Measurements from ENCODE around the gene TTYH3.

TTYH3 gene

DNA sequence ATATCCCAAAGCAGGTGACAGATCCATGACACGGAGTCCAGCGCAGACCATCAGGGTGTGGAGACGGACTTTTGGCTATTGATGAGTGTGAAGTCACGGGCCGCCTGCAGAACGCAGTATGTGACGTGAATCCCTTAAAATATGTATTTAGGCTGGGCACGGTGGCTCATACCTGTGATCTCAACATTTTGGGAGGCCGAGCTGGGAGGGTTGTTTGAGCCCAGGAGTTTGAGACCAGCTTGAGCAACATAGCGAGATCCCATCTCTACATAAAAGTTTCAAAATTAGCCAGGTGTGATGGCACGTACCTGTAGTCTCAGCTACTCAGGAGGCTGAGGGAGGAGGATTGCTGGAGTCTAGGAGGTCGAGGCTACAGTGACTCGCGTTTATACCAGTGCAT is 54.3 kb downstream of the TTYH3 start:
- Histone ChIP-seq H3K27me3 (ENCODE audit: control insufficient read depth, insufficient read depth, low read length) (peaks cover 4% of the 10 kb centered on the region), H3K4me2 (ENCODE audit: low read length) (no peak overlapping the region), H3K4me1 (no peaks in the 10 kb centered on the region), H3K9me3 (ENCODE audit: control insufficient read depth, low read length) (no peaks in the 10 kb centered on the region), H3K79me2 (no peaks in the 10 kb centered on the region), H2AFZ (no peak overlapping the region), H3K36me3 (ENCODE audit: control insufficient read depth, insufficient read depth, low read length) (no peaks in the 10 kb centered on the region), H3K9ac (no peak overlapping the region), H3K4me3 (ENCODE audit: low read depth, low read length) (no peak overlapping the region), H3K27ac (no peak overlapping the region)
- TF ChIP-seq, protein P1, sequence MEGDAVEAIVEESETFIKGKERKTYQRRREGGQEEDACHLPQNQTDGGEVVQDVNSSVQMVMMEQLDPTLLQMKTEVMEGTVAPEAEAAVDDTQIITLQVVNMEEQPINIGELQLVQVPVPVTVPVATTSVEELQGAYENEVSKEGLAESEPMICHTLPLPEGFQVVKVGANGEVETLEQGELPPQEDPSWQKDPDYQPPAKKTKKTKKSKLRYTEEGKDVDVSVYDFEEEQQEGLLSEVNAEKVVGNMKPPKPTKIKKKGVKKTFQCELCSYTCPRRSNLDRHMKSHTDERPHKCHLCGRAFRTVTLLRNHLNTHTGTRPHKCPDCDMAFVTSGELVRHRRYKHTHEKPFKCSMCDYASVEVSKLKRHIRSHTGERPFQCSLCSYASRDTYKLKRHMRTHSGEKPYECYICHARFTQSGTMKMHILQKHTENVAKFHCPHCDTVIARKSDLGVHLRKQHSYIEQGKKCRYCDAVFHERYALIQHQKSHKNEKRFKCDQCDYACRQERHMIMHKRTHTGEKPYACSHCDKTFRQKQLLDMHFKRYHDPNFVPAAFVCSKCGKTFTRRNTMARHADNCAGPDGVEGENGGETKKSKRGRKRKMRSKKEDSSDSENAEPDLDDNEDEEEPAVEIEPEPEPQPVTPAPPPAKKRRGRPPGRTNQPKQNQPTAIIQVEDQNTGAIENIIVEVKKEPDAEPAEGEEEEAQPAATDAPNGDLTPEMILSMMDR (IDR thresholded peaks at IDR 0.05): no peak

DNA sequence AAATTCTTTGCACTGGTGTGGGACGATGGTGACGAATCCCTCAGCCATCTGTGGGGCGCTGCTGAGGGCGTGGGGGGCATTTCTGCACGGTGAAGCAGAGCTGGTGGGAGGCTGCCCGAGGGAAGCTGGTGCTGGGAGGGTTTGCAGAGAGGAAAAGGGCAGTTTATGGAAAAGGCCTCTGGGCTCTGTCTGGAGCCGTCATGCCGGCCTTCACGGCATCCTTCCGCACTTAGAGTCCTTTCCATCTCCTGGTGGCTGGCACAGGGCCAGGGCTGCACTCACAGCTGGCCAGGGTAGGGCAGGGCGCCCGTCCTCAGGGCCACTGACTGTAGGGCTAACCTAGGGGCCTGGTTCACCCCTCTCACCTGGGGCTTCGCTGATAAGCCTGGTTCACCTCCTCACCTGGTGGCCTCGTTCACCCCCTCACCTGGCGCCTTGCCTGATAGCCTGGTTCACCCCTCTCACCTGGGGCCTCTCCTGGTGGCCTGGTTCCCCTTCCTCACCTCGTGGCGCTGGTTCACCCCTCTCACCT is 55.6 kb downstream of the TTYH3 start:
- H3K79me2 ChIP-seq: no peaks in the 10 kb centered on the region
- H3K36me3 ChIP-seq (ENCODE audit: control insufficient read depth, insufficient read depth, low read length): no peaks in the 10 kb centered on the region
- H3K9ac ChIP-seq: no peak overlapping the region
- H3K9me3 ChIP-seq (ENCODE audit: control insufficient read depth, low read length): no peaks in the 10 kb centered on the region
- TF ChIP-seq, protein P1 (IDR thresholded peaks at IDR 0.05): no peak
- H3K4me3 ChIP-seq (ENCODE audit: low read depth, low read length): no peak overlapping the region
- no peaks in the 10 kb centered on the region for H3K4me1 ChIP-seq
- H2AFZ ChIP-seq: no peak overlapping the region
- H3K27me3 ChIP-seq (ENCODE audit: control insufficient read depth, insufficient read depth, low read length): peaks cover 4% of the 10 kb centered on the region
- H3K27ac ChIP-seq: no peak overlapping the region
- no peak overlapping the region for H3K4me2 ChIP-seq (ENCODE audit: low read length)

DNA sequence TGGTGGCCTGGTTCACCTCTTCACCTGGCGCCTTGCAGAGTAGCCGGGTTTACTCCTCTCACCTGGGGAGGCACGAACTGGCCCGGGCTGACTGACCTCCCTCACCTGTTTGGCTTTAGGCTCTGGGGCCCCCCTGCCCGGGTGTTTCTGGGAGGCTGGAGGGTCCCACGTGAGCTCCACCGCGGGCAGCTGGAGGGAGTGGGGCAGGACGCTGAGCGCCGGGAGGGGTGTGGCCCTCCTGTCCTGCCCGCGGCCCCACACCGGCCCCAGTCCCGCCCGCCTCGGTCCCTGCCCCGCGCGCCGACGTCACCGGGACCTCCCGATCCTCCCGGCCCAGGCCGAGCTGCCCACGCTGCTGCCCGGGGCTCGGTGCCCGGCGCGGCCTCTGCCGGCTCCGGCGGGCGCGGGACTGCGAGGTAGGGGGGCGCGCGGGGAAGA is 56.1 kb downstream of the TTYH3 start, which contains the start of gene AMZ1:
AMZ1 (plus strand) TSS at position 322 of the 438 bp plus-strand sequence. CDS start 12,250 bp downstream, outside the sequence.
- H3K4me1 ChIP-seq: no peaks in the 10 kb centered on the region
- H3K36me3 ChIP-seq (ENCODE audit: control insufficient read depth, insufficient read depth, low read length): no peaks in the 10 kb centered on the region

DNA sequence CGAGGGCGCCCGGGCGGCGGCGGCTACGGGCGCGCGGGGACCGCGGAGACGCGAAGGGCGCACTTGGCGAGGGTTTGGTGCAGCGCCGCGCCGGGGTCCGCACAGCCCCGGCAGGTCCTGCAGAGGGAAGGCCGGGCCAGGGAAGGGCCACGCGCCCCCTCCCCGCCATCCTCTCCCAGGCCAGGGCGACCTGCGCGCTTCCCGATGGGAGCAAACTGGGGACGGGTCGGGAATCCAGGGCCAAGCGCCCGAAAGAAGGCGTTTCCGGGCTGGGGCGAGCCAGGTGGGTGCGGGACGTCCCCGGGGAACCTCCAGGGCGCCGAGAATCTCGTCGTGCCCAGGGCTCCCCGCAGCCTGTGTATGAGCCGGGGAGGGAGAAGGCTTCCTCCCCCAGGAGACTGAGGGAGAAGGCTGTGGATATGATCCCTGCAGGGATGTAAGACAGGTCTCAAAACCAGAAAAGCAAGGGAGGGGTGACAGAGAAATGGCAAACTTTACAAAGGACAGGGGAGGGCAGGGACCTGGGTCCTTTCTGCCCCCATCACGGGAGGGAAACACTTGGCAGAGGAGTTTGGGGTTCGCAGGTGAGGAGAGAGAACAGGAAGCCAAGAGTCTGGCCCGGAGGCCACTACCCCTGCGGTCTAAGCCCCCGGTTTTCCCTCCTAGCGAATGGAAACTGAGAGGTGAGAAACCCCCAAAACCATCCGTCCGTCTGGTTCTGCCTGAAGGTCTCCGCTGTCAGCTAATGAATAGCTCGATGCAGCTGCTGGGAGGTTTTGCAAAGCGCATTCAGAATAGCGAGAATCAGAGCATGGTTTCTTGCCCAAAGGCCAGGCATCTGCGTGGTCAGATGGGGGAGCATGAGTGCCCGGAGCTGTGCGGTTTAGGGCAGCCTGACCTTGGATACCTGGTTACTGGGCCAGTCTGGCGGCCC is 56.9 kb downstream of the TTYH3 start:
- Histone ChIP-seq H3K4me3 (ENCODE audit: low read depth, low read length) (no peak overlapping the region), H3K9ac (no peak overlapping the region), H3K36me3 (ENCODE audit: control insufficient read depth, insufficient read depth, low read length) (no peaks in the 10 kb centered on the region), H3K4me1 (no peaks in the 10 kb centered on the region), H2AFZ (no peak overlapping the region), H3K27ac (no peak overlapping the region), H3K9me3 (ENCODE audit: control insufficient read depth, low read length) (no peaks in the 10 kb centered on the region), H3K27me3 (ENCODE audit: control insufficient read depth, insufficient read depth, low read length) (peaks cover 4% of the 10 kb centered on the region), H3K79me2 (no peaks in the 10 kb centered on the region), H3K4me2 (ENCODE audit: low read length) (no peak overlapping the region)
- TF ChIP-seq, protein P1 (IDR thresholded peaks at IDR 0.05): no peak

More for the DNA sequence above, 56.1 kb downstream of the TTYH3 start, which contains the start of gene AMZ1:
- no peak within 1 kb of the TSS for H3K4me2 ChIP-seq (ENCODE audit: low read length)
- TF ChIP-seq, protein P1 (IDR thresholded peaks at IDR 0.05): no peak
- H3K27ac ChIP-seq: no peak within 1 kb of the TSS
- H3K9ac ChIP-seq: no peak within 1 kb of the TSS
- no peaks in the 10 kb centered on the region for H3K9me3 ChIP-seq (ENCODE audit: control insufficient read depth, low read length)
- H3K79me2 ChIP-seq: no peaks in the 10 kb centered on the region
- H3K27me3 ChIP-seq (ENCODE audit: control insufficient read depth, insufficient read depth, low read length): peaks cover 4% of the 10 kb centered on the region
- H3K4me3 ChIP-seq (ENCODE audit: low read depth, low read length): no peak within 1 kb of the TSS
- H2AFZ ChIP-seq: no peak within 1 kb of the TSS
